ENCODE measurements around the gene ZNHIT2.

- TF ChIP-seq CTCF (IDR thresholded peaks at IDR 0.05; ENCODE audit: borderline replicate concordance, extremely low read depth, low read length, poor library complexity, severe bottlenecking), result no peak
- no peak for TF ChIP-seq EZH2 (IDR thresholded peaks at IDR 0.05; ENCODE audit: borderline replicate concordance, low read depth, low read length, severe bottlenecking)
Observed at GRCh38 chr11:65159012-65159411, 41.5 kb upstream of the ZNHIT2 start.

All from DND-41 (cell line).